WERI-Rb-1 (cell line): ENCODE measurements around the gene RBP5.

ENCODE experiments used
- DNase-seq: peaks from one replicate; pipeline ENCODE4 v3.0.0-alpha.2; 2020
- H3K27ac ChIP-seq: fragments of 250-450 bp; sonication (Bioruptor Pico); 2 replicates; pipeline ENCODE4 v1.5.1; 2020; ENCODE audit warnings: mild to moderate bottlenecking, moderate library complexity
- H3K27me3 ChIP-seq: fragments of 250-450 bp; sonication (Bioruptor Pico); 2 replicates; pipeline ENCODE4 v1.5.1; 2021; ENCODE audit warnings: mild to moderate bottlenecking, low read depth, moderate library complexity; ENCODE audit not compliant: insufficient read depth, severe bottlenecking
- H3K36me3 ChIP-seq: fragments of 250-450 bp; sonication (Bioruptor Pico); 2 replicates; pipeline ENCODE4 v1.5.1; 2020; ENCODE audit warnings: mild to moderate bottlenecking, moderate library complexity
- H3K4me3 ChIP-seq: 2 replicates; pipeline ENCODE4 v1.5.1; 2011; ENCODE audit warnings: low read depth, mild to moderate bottlenecking, control low read depth, low read length
- H3K9me3 ChIP-seq: fragments of 250-450 bp; sonication (Bioruptor Pico); 2 replicates; pipeline ENCODE4 v1.5.1; 2021; ENCODE audit warnings: mild to moderate bottlenecking, moderate library complexity; ENCODE audit not compliant: severe bottlenecking
- TF ChIP-seq, protein P1 (sequence below): IDR thresholded peaks from 2 replicates; pipeline ENCODE4 v1.5.1; 2011; ENCODE audit warnings: low read depth, mild to moderate bottlenecking, control low read depth, inconsistent platforms, low read length

Gene RBP5

DNA sequence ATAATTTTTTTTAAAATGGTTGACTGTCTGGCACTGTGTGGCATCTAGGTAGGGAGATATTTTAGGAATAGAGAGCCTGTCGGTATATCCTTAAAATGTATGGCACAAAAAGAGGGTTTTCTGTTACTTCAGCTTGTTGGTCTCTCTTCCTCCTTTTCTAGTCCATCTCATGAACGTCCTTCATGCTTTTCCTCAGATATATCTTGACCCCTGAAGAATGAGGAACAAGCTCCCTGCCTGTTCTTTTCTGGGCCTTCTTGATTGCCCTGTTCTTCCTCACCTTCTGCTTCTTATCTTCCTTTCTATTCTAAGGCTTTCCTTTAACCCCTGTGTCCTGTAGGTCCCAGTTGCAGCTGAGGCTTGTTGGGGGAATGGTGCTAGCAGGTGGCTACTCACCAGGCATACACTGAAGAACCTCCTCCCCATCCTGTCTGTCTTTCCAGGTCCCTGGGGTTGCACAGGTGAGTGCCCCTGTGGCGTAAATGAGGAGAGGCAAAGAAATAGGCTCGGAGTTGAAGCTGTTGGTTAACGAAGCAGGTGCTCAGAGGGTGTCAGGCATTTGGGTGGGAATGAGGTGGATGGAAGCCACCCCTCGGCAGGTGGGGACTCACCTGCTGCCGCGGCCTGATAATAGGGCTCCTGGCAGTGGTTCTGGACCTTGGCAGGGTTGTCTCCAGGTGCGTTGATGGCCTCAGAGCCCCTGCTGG, 29.2 kb downstream of the RBP5 start:
- Histone ChIP-seq H3K36me3 (no peaks in the 10 kb centered on the region), H3K27ac (no peak overlapping the region), H3K27me3 (no peaks in the 10 kb centered on the region), H3K4me3 (no peak overlapping the region), H3K9me3 (no peaks in the 10 kb centered on the region)
- TF ChIP-seq, protein P1, sequence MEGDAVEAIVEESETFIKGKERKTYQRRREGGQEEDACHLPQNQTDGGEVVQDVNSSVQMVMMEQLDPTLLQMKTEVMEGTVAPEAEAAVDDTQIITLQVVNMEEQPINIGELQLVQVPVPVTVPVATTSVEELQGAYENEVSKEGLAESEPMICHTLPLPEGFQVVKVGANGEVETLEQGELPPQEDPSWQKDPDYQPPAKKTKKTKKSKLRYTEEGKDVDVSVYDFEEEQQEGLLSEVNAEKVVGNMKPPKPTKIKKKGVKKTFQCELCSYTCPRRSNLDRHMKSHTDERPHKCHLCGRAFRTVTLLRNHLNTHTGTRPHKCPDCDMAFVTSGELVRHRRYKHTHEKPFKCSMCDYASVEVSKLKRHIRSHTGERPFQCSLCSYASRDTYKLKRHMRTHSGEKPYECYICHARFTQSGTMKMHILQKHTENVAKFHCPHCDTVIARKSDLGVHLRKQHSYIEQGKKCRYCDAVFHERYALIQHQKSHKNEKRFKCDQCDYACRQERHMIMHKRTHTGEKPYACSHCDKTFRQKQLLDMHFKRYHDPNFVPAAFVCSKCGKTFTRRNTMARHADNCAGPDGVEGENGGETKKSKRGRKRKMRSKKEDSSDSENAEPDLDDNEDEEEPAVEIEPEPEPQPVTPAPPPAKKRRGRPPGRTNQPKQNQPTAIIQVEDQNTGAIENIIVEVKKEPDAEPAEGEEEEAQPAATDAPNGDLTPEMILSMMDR = no peak
- DNase-seq = no peak

DNA sequence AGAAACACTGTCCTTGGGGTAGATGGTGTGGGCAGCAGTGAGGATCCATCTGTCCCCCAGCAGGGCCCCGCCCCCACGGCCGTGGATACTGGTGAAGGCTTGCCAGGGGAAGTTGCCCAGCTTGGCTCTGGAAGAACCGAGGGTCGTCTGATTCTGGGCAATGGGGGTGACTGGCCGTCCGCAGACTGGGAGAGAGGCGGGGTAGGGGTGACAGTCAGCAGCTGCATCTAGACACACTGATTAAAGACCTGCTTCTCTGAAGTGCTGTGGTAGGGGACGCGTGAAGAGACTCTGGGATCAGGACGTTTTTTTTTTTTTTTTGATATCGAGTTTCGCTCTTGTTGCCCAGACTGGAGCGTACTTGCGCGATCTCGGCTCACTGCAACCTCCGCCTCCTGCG, 31.7 kb downstream of the RBP5 start:
- TF ChIP-seq, protein P1 = no peak
- Histone ChIP-seq H3K27me3 (no peaks in the 10 kb centered on the region), H3K36me3 (no peaks in the 10 kb centered on the region), H3K27ac (no peak overlapping the region), H3K9me3 (no peaks in the 10 kb centered on the region), H3K4me3 (no peak overlapping the region)
- DNase-seq = no peak

DNA sequence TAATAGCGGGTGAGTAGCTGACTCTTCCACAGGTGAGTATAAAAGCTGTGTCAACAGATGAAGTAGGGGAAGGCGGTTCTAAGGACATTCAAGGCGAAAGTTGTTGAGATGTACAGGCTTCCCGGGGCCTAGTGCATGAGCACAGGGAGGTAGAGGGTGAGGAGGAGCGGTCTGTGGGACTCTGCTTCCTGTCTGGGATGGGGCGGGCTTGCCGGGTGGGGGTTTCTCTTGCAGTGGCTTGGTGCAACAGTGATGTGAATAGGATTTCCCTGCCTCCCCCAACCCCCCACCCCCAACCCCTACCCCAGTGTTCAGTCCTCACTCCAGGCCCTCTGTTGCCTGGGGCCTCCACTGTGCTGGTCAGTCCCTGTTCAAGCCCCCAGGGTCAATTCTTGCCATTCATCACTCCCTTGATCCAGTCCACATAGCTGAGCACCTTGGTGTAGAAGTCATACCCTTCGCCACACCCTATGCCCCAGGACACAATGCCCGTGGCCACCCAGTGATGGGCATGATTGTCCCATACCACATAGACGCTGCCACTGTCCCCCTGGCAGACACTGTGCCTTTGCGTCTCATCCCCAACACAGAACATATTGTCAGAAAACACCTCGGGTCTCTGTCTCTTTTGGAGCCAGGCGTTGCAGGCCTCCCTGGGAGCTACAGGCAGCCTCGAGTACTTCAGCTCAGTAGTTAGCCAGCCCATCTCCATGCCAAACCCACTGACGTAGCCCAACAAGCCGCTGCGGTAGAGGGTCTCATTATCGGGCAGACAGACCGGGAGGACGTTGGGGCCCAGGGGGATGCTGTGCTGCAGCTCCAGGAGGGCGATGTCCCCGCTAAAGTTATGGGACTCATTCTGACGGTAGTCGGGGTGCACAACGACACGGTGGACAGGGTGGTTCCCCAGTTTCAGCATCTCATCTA, 32.4 kb downstream of the RBP5 start:
- no peaks in the 10 kb centered on the region for H3K9me3 ChIP-seq
- no peaks in the 10 kb centered on the region for H3K27me3 ChIP-seq
- H3K36me3 ChIP-seq = no peaks in the 10 kb centered on the region
- TF ChIP-seq, protein P1 = no peak
- H3K4me3 ChIP-seq = no peak overlapping the region
- no peak overlapping the region for H3K27ac ChIP-seq
- no peak for DNase-seq

GRCh38 chr12:7093892-7094291, 34.8 kb downstream of the RBP5 start:
- no peak for DNase-seq
- Histone ChIP-seq H3K9me3 (no peaks in the 10 kb centered on the region), H3K4me3 (no peak overlapping the region), H3K27me3 (no peaks in the 10 kb centered on the region), H3K36me3 (no peaks in the 10 kb centered on the region), H3K27ac (no peak overlapping the region)
- TF ChIP-seq, protein P1 = no peak

DNA sequence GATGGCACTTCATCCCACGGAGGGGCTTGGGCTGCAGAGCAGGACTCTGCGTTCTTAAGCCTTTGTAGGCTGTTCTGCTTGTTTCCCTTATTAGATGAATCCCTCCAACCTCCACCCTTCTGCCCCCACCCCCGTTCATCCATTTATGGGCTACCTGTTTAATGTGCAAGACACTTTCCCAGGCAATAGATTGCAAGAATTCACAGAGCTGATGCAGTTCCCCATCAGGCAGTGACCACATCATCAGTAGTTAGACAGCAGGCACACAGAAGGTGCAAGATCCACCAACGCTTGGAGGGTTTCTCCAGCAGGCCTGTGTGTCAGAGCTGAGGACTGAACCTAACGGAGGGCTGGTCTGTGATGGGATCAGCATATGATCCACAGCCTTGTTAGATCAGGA, 35.2 kb downstream of the RBP5 start:
- TF ChIP-seq, protein P1 = no peak
- no peak for DNase-seq
- H3K36me3 ChIP-seq = no peaks in the 10 kb centered on the region
- H3K27me3 ChIP-seq = no peaks in the 10 kb centered on the region
- no peak overlapping the region for H3K27ac ChIP-seq
- no peaks in the 10 kb centered on the region for H3K9me3 ChIP-seq
- no peak overlapping the region for H3K4me3 ChIP-seq
